Smooth muscle cell (in vitro differentiated cells): Measurements from ENCODE around the gene GSS. TPM values are rescaled to one million over a fixed set of nuclear protein-coding genes. Genes with fewer than 3 reads are reported as not detected.
A peak's percentile ranks its signal among the peaks of the same experiment; 100 is the strongest.

Source experiments
- DNase-seq: peaks from one replicate; lab custom pipeline; 2025; ENCODE audit not compliant: unreplicated experiment; lab: John Stamatoyannopoulos, UW
- H2AFZ ChIP-seq: fragments of 200-600 bp; sonication (generic); 2 replicates; pipeline ENCODE4 v1.6.0; 2016; ENCODE audit warnings: antibody characterized with exemption, low read depth, mild to moderate bottlenecking
- H3F3A ChIP-seq: fragments of 200-600 bp; sonication (generic); 2 replicates; pipeline ENCODE4 v1.6.0; 2017; ENCODE audit warnings: antibody characterized with exemption, low read depth
- H3K27ac ChIP-seq: fragments of 200-600 bp; sonication (generic); 2 replicates; pipeline ENCODE4 v1.5.1; 2016; ENCODE audit warnings: low read depth, mild to moderate bottlenecking
- H3K27me3 ChIP-seq: fragments of 200-600 bp; sonication (generic); 2 replicates; pipeline ENCODE4 v1.6.1; 2016; ENCODE audit warnings: low read depth, mild to moderate bottlenecking
- H3K36me3 ChIP-seq: fragments of 200-600 bp; sonication (generic); 2 replicates; pipeline ENCODE4 v1.5.1; 2016; ENCODE audit warnings: low read depth
- H3K4me1 ChIP-seq: fragments of 200-600 bp; sonication (generic); 2 replicates; pipeline ENCODE4 v1.5.1; 2016; ENCODE audit warnings: low read depth
- H3K4me2 ChIP-seq: fragments of 200-600 bp; sonication (generic); 2 replicates; pipeline ENCODE4 v1.6.0; 2016; ENCODE audit warnings: mild to moderate bottlenecking
- H3K4me3 ChIP-seq: fragments of 200-600 bp; sonication (generic); 2 replicates; pipeline ENCODE4 v1.5.1; 2016; ENCODE audit warnings: mild to moderate bottlenecking
- H3K79me2 ChIP-seq: fragments of 200-600 bp; sonication (generic); 2 replicates; pipeline ENCODE4 v1.6.0; 2016; ENCODE audit warnings: low read depth, mild to moderate bottlenecking
- H3K9ac ChIP-seq: fragments of 200-600 bp; sonication (generic); 2 replicates; pipeline ENCODE4 v1.6.0; 2016; ENCODE audit warnings: low read depth
- H3K9me3 ChIP-seq: fragments of 200-600 bp; sonication (generic); replicated peaks from 2 replicates; pipeline ENCODE4 v1.5.1; 2016; ENCODE audit warnings: low read depth
- H4K20me1 ChIP-seq: fragments of 200-600 bp; sonication (generic); 2 replicates; pipeline ENCODE4 v1.6.0; 2016; ENCODE audit warnings: low read depth
- CTCF ChIP-seq: fragments of 200-600 bp; sonication (generic); IDR thresholded peaks from 2 replicates; pipeline ENCODE4 v1.5.1; 2017; ENCODE audit warnings: borderline replicate concordance, mild to moderate bottlenecking, antibody characterized with exemption; ENCODE audit not compliant: insufficient read depth, poor library complexity, severe bottlenecking
- WGBS: methylation state at CpG from one replicate; pipeline ENCODE4 v1.1.7; 2016; ENCODE audit warnings: low lambda C conversion rate; 5-methylcytosine and 5-hydroxymethylcytosine counted together
- polyA plus RNA-seq: library from polyadenylated mRNA; unstranded; fragments of >200 nt; fragmentation: Nextera tagmentation; extraction: Ambion mirVana; gene quantifications from 2 replicates; pipeline ENCODE4 v1.2.1, GENCODE V29; 2016
- total RNA-seq: library from RNA; depleted of rRNA; stranded (reverse); fragments of >200 nt; gene quantifications from 2 replicates; pipeline ENCODE4 v1.2.3, GENCODE V29; 2014

Gene GSS
- 48.4 and 57.8 TPM in 2 replicates for total RNA-seq
- 65.3 and 71.6 TPM in 2 replicates for polyA plus RNA-seq

GRCh38 chr20:34955231-34956040 lies at the start of gene GSS, which contains the start of gene MYH7B:
Gene GSS, minus strand, starts transcription at chr20:34955806. Its CDS starts 3,954 bp downstream, at chr20:34951852.
Gene MYH7B, plus strand, starts transcription at chr20:34955868. Its CDS starts 22,138 bp downstream, at chr20:34978006.
- Histone ChIP-seq H3F3A (peaks cover 3% of the 10 kb centered on the region), H3K4me2 (peak within 1 kb of the TSS; percentile 89), H3K27me3 (no peaks in the 10 kb centered on the region), H3K9ac (peak within 1 kb of the TSS; percentile 82), H3K36me3 (no peaks in the 10 kb centered on the region), H2AFZ (peak within 1 kb of the TSS; percentile 36), H3K79me2 (peaks cover 9% of the 10 kb centered on the region), H3K9me3 (no peaks in the 10 kb centered on the region), H3K4me1 (peaks cover 11% of the 10 kb centered on the region), H4K20me1 (no peaks in the 10 kb centered on the region), H3K4me3 (peak within 1 kb of the TSS; percentile 54), H3K27ac (peak within 1 kb of the TSS; percentile 83)
- peak; percentile 31 for TF ChIP-seq CTCF
- DNase-seq: peak; percentile 97
- WGBS: 1% methylated on average over 62 of the region's 62 CpGs

- no peak for DNase-seq
- H4K20me1 ChIP-seq: peaks cover 16% of the 10 kb centered on the region
- TF ChIP-seq CTCF: no peak
These were observed 49.3 kb upstream of the GSS start for GRCh38 chr20:35004749-35005462.

GRCh38 chr20:35004051-35004725 lies 48.6 kb upstream of the GSS start:
- Histone ChIP-seq H2AFZ (no peak overlapping the region), H3K27me3 (no peaks in the 10 kb centered on the region), H3K36me3 (peaks cover 11% of the 10 kb centered on the region), H3K9ac (no peak overlapping the region), H3K4me1 (no peaks in the 10 kb centered on the region), H3K4me2 (no peak overlapping the region), H3K27ac (no peak overlapping the region), H4K20me1 (peaks cover 15% of the 10 kb centered on the region), H3K9me3 (no peaks in the 10 kb centered on the region), H3F3A (no peaks in the 10 kb centered on the region), H3K79me2 (no peaks in the 10 kb centered on the region), H3K4me3 (no peak overlapping the region)
- 93% methylated on average over 17 of the region's 18 CpGs for WGBS
- TF ChIP-seq CTCF: no peak
- no peak for DNase-seq

More at GRCh38 chr20:35004749-35005462, 49.3 kb upstream of the GSS start:
- Histone ChIP-seq H3K79me2 (no peaks in the 10 kb centered on the region), H3K4me1 (no peaks in the 10 kb centered on the region), H3K27ac (no peak overlapping the region), H2AFZ (no peak overlapping the region), H3K4me3 (no peak overlapping the region), H3K4me2 (no peak overlapping the region), H3K9ac (no peak overlapping the region), H3K36me3 (peaks cover 16% of the 10 kb centered on the region), H3K9me3 (no peaks in the 10 kb centered on the region), H3K27me3 (no peaks in the 10 kb centered on the region), H3F3A (no peaks in the 10 kb centered on the region)
- 98% methylated on average over 20 of the region's 20 CpGs for WGBS
